GM12864 (cell line): ENCODE data around the gene MLH1.

ENCODE experiments used
- DNase-seq: peaks from one replicate; pipeline ENCODE4 v3.0.0-alpha.2; 2011; ENCODE audit warnings: low read depth
- H3K4me3 ChIP-seq: 2 replicates; pipeline ENCODE4 v1.5.1; 2011; ENCODE audit warnings: mild to moderate bottlenecking, low read depth, low read length, control low read depth
- CTCF ChIP-seq: IDR thresholded peaks from 2 replicates; pipeline ENCODE4 v1.5.1; 2011; ENCODE audit warnings: low read depth, mild to moderate bottlenecking, moderate library complexity, low read length, control low read depth, inconsistent platforms; ENCODE audit errors: missing control alignments

Gene MLH1

GRCh38 chr3:37075955-37076354, 82.6 kb downstream of the MLH1 start:
- no peak overlapping the region for H3K4me3 ChIP-seq
- no peak for TF ChIP-seq CTCF
- DNase-seq, result no peak

- no peak for DNase-seq
- TF ChIP-seq CTCF, result no peak
- no peak overlapping the region for H3K4me3 ChIP-seq
These were observed 89.0 kb downstream of the MLH1 start for GRCh38 chr3:37082317-37082716.

GRCh38 chr3:37086918-37087317, 93.6 kb downstream of the MLH1 start:
- TF ChIP-seq CTCF, result no peak
- no peak overlapping the region for H3K4me3 ChIP-seq
- no peak for DNase-seq

- no peak for TF ChIP-seq CTCF
- DNase-seq, result no peak
- H3K4me3 ChIP-seq, result no peak overlapping the region
These were observed 94.6 kb downstream of the MLH1 start for GRCh38 chr3:37087870-37088269.

GRCh38 chr3:37092484-37092883, 99.2 kb downstream of the MLH1 start:
- DNase-seq, result no peak
- no peak for TF ChIP-seq CTCF
- no peak overlapping the region for H3K4me3 ChIP-seq

- TF ChIP-seq CTCF, result no peak
- no peak overlapping the region for H3K4me3 ChIP-seq
- DNase-seq, result no peak
These were observed 100.2 kb downstream of the MLH1 start for GRCh38 chr3:37093481-37093880.

GRCh38 chr3:37094636-37095035, 101.3 kb downstream of the MLH1 start:
- DNase-seq, result no peak
- H3K4me3 ChIP-seq, result no peak overlapping the region
- TF ChIP-seq CTCF, result no peak
